Measurements from ENCODE around the gene PRUNE2.

The PRUNE2 gene

GRCh38 chr9:76729980-76730737, 175.8 kb downstream of the PRUNE2 start:
- no peak for DNase-seq (ENCODE audit: low read depth)

DNA sequence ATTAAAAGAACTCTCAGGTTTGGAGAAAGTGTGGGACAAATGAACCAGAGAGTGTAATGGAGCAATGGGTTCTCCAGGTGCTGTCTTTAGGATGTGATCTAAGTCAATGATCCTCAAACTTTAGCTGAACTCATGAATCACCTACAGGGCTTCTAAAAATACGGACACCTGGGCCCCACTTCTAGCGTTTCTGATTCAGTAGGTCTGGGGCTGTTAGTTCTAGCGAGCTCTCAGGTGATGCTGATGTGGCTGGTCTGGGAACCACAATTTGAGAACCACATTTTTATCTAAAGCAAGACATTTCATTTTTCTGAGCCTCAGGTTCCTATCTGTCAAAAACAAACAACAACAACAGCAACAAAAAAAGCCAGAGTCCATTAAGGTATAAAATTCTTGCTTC, 176.8 kb downstream of the PRUNE2 start:
- DNase-seq (ENCODE audit: low read depth) = no peak

GRCh38 chr9:76725885-76726284, 180.0 kb downstream of the PRUNE2 start:
- DNase-seq (ENCODE audit: low read depth) = no peak

DNA sequence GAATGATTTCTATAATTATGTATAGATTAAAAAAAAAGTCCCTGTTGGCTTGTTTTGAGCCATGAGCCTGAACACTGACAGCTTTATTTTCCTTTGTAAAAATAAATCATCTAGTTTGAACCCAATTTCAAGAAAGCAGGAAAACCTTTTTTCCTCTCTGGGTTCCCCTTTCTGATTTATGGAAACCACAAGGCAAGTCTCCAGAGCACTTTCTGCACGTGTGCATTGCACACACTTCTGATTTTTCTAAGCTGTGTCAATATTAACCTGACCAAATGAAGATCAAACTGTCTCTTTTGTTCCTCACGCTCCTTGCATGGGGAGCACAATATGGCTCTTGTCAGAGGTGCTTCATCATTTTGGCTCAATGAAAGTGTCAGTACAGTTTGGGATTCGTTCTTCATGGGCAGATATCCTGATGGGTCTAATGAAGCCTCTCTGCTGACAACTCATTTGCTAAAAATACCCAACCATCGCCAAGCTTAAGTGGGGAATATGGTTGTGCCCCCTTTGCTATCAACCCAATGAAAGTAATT, 180.8 kb downstream of the PRUNE2 start:
- DNase-seq (ENCODE audit: low read depth) = no peak

DNA sequence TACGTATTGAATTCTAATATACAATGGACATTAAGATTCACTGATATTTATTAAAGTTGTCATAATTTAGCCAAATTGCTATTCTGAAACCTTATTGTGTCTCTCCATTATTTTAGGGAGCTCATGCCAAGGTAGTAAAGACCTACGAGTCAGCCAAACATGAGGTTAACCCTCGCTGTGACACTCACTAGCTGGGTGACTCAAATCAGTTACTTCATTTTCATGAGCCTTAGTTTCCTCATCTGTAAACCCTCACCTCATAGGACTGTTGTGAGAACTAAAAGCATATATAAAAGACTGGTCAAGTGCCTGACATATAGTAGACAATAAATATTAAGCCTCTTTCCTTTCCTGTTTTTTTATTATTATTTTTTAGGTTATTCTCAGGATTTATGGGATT, 185.7 kb downstream of the PRUNE2 start:
- DNase-seq (ENCODE audit: low read depth) = no peak

DNA sequence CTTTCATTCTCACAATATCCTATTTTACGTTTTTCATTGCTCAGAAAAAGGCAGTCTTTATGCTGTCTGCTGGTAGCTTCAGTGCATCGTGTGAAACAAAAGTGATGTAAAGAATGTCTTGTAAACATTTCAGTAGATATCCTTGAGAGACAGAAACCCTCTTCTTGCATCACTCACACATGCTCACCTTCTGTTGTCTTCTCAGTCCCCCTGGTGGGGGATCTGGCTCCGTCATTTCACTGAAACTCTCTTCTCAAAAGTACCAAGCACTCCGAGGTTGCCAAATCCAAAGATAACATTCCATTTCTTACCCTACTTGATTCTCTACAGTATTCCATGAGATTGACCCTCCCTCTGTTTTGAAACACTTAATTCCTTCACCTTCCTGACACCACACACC, 187.7 kb downstream of the PRUNE2 start:
- DNase-seq (ENCODE audit: low read depth) = no peak

DNA sequence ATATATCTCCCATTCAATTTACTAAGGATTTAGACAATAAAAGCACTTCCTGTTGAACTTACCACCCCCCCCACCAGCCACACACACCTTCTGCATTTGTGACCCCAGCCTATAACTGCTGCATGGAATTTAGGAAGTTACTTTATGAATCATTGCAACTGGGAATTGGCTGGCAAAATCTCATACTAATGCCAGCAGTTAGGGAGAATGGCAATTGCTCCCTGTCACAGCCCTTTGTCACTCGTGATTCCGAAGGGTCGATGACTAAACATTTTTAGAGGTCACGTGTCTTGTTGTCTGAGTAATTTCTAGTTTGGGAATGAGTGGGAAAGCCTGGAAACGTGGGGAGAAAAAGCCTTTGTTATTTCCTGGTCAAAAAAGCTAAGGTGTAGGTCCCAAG, 188.3 kb downstream of the PRUNE2 start:
- peak; percentile 28 for DNase-seq (ENCODE audit: low read depth)

DNA sequence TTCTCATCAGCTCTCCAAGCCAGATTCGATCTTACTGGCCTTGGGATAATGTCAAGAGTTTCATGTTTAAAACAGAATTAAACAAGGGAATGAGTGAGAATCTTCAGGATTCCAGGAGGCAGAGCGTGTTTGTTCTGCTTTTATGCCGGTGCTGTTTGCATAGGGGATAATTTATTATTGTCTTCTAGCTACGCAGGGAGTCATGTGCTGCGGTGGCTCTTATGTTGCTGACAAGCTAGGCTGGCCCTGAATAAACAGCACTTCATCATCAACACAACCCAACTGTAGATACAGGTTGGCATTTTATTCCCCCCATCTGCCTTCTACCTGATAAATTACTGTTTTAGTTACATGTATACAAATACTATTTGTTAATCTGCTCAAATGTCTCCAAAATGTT, 188.7 kb downstream of the PRUNE2 start:
- DNase-seq (ENCODE audit: low read depth) = no peak

DNA sequence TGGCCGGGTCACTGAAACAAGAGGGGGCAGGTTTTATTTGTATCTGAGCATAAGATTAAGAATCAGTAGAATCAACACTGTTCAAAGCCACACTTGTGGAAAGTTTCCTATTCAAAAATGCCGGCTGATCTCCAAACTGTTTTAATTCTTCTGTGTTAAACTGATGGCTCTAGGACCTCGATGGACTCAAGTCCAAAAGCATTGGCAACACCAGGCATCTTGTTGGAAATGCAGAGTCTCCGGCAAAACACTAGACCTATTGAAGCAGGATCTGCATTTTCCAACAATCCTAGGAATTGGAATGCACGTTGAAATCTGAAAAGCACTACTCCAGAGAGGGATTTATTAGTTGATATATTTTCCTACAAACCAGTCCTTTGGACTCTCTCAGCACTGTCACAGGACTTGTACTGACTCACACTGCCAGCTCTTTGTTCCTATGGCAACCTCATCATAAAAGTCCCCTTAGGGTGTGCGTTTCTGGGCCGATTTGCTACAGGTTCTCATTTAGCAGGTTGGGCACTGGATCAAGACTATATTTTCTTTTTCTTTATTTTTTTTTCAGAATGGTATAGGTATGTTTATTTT, 189.7 kb downstream of the PRUNE2 start:
- peak; percentile 11 for DNase-seq (ENCODE audit: low read depth)

- no peak for DNase-seq (ENCODE audit: low read depth)
Measured at GRCh38 chr9:76713381-76713780, 192.5 kb downstream of the PRUNE2 start.

DNA sequence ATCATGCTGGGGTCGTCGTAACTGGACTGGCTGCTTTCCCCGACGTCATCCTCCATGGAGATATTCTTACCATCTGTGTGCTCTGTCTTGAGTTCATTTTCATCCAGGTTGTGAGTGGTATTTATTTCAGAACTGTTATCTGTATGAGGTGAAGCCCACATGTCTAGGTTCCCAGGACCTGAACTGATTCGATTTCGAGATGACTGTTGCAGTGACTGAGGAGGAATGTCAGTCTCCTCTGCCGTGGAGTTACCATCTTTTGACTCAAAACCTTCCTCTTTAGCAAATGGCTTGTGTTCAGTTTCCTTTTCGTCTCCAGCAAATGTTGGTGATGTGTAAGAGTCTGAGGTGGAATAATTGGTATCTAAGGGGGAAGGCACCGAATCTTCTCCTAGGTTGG, 196.9 kb downstream of the PRUNE2 start:
- no peak for DNase-seq (ENCODE audit: low read depth)

GRCh38 chr9:76707510-76707909, 198.4 kb downstream of the PRUNE2 start:
- DNase-seq (ENCODE audit: low read depth) = no peak

DNA sequence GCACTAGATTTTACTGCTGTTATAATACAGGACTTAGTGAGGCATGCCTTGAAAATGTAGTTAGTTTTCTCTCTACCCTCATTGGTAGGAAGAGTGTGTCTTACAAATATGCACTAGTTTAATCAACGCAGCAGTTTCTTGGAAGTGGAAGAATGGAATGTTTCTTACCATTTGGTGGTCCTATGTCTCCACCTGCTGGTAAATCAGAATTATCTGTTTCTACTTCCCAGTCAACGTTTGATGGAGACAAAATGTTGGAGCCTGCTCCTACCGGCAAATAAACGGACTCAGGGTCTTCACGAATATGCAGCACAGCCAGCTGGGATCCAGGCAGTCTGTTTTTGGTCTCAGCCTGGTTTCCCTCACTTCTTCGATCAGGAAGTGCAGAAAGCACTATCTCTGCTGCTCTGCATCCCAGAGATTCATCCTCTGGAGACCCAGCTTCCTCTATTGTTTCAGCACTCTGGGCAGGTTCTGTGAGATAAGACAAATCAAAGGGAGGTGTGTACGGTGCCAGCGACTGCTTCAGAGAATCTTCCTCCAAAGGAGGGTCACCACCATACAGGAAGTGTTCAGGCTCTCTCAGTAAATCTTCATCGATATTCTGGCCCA, 201.2 kb downstream of the PRUNE2 start:
- DNase-seq (ENCODE audit: low read depth) = peak; percentile 81

- no peak for DNase-seq (ENCODE audit: low read depth)
Measured at GRCh38 chr9:76703270-76703669, 202.6 kb downstream of the PRUNE2 start.

- DNase-seq (ENCODE audit: low read depth) = no peak
Measured at GRCh38 chr9:76701441-76702039, 204.4 kb downstream of the PRUNE2 start.

DNA sequence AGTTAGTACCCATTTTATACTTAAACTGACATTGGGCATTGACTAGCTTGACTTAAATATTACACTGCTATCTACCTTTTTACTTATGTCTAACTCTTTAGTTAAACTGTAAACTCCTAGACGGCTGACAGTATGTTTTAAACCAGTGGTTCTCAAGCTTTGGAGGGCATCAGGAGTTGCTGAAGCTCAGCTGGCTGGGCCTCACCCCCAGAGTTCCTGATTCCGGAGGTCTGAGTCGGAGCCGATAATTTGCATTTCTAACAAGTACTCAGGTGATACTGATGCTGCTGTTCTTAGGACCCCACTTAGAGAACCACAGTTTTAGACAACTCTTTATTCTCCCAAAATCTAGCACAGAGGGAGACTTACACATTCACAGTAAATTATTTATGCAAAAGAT, 205.0 kb downstream of the PRUNE2 start:
- DNase-seq (ENCODE audit: low read depth) = no peak

DNA sequence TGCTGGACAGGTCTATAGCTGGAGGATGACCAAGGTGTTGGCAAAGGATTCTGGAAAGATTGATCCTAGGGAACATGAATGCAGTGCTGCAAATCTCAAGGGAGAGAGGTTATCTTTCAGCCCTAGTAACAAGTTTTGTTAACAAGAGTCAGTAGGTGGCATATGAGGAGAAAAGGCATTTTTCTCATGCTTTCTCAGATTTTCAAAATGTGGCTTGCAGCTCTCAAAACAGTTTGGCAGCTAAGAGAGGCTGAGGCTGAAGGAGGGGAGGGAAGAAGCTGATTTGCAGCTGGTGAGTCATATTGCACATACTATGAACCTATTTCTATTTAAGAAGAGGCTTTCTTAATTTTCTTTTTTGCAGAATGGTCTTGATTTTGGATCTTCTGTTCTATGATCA, 205.9 kb downstream of the PRUNE2 start:
- DNase-seq (ENCODE audit: low read depth) = no peak

- no peak for DNase-seq (ENCODE audit: low read depth)
Measured at GRCh38 chr9:76697554-76697953, 208.4 kb downstream of the PRUNE2 start.

- DNase-seq (ENCODE audit: low read depth) = no peak
Measured at GRCh38 chr9:76697081-76697480, 208.8 kb downstream of the PRUNE2 start.

- no peak for DNase-seq (ENCODE audit: low read depth)
Measured at GRCh38 chr9:76693912-76694311, 212.0 kb downstream of the PRUNE2 start.

- no peak for DNase-seq (ENCODE audit: low read depth)
Measured at GRCh38 chr9:76692458-76693129, 213.3 kb downstream of the PRUNE2 start.

All from ELR (cell line).